ENCODE data around the gene GABPB1.

The GABPB1 gene

GRCh38 chr15:50261981-50262380 lies 93.0 kb downstream of the GABPB1 start:
- H3K27ac ChIP-seq, result no peak overlapping the region
- no peak for TF ChIP-seq Cebpa-rat (IDR thresholded peaks at IDR 0.05)
- H3K36me3 ChIP-seq, result no peaks in the 10 kb centered on the region
- peaks cover 13% of the 10 kb centered on the region for H3K4me1 ChIP-seq
- H3K4me2 ChIP-seq, result peak overlapping the region; percentile 59
- no peak overlapping the region for H3K9ac ChIP-seq
- H4K20me1 ChIP-seq, result no peaks in the 10 kb centered on the region
- peaks cover under 1% of the 10 kb centered on the region for H3K9me3 ChIP-seq
- no peaks in the 10 kb centered on the region for H3K27me3 ChIP-seq
- no peak overlapping the region for H3K4me3 ChIP-seq

GRCh38 chr15:50260969-50261496 lies 94.0 kb downstream of the GABPB1 start:
- H3K4me1 ChIP-seq, result peaks cover 13% of the 10 kb centered on the region

GRCh38 chr15:50259276-50259675 lies 95.7 kb downstream of the GABPB1 start:
- Histone ChIP-seq H4K20me1 (no peaks in the 10 kb centered on the region), H3K4me1 (peaks cover 13% of the 10 kb centered on the region), H3K4me3 (no peak overlapping the region), H3K9me3 (no peaks in the 10 kb centered on the region), H3K4me2 (no peak overlapping the region), H3K9ac (no peak overlapping the region), H3K36me3 (no peaks in the 10 kb centered on the region), H3K27me3 (no peaks in the 10 kb centered on the region), H3K27ac (no peak overlapping the region)
- TF ChIP-seq Cebpa-rat (IDR thresholded peaks at IDR 0.05), result no peak

More at GRCh38 chr15:50260969-50261496, 94.0 kb downstream of the GABPB1 start:
- no peaks in the 10 kb centered on the region for H3K36me3 ChIP-seq
- H3K27ac ChIP-seq, result no peak overlapping the region
- H4K20me1 ChIP-seq, result no peaks in the 10 kb centered on the region
- TF ChIP-seq Cebpa-rat (IDR thresholded peaks at IDR 0.05), result no peak
- no peaks in the 10 kb centered on the region for H3K9me3 ChIP-seq
- no peak overlapping the region for H3K9ac ChIP-seq
- H3K4me2 ChIP-seq, result no peak overlapping the region
- no peak overlapping the region for H3K4me3 ChIP-seq
- no peaks in the 10 kb centered on the region for H3K27me3 ChIP-seq

GRCh38 chr15:50257924-50258323 lies 97.1 kb downstream of the GABPB1 start:
- Histone ChIP-seq H3K4me2 (no peak overlapping the region), H3K27ac (no peak overlapping the region)
- TF ChIP-seq Cebpa-rat (IDR thresholded peaks at IDR 0.05), result no peak

GRCh38 chr15:50257332-50257731 lies 97.7 kb downstream of the GABPB1 start:
- Histone ChIP-seq H3K9ac (no peak overlapping the region), H4K20me1 (no peaks in the 10 kb centered on the region), H3K4me1 (peaks cover 5% of the 10 kb centered on the region), H3K36me3 (no peaks in the 10 kb centered on the region), H3K4me3 (no peak overlapping the region), H3K9me3 (no peaks in the 10 kb centered on the region), H3K4me2 (no peak overlapping the region), H3K27me3 (no peaks in the 10 kb centered on the region), H3K27ac (no peak overlapping the region)
- TF ChIP-seq Cebpa-rat (IDR thresholded peaks at IDR 0.05), result no peak

More at GRCh38 chr15:50257924-50258323, 97.1 kb downstream of the GABPB1 start:
- Histone ChIP-seq H3K4me3 (no peak overlapping the region), H4K20me1 (no peaks in the 10 kb centered on the region), H3K27me3 (no peaks in the 10 kb centered on the region), H3K36me3 (no peaks in the 10 kb centered on the region), H3K9me3 (no peaks in the 10 kb centered on the region), H3K4me1 (peaks cover 11% of the 10 kb centered on the region), H3K9ac (no peak overlapping the region)

- no peak for TF ChIP-seq Cebpa-rat (IDR thresholded peaks at IDR 0.05)
- Histone ChIP-seq H4K20me1 (no peaks in the 10 kb centered on the region), H3K27ac (no peak overlapping the region), H3K4me3 (no peak overlapping the region), H3K9me3 (no peaks in the 10 kb centered on the region), H3K27me3 (no peaks in the 10 kb centered on the region), H3K4me2 (no peak overlapping the region), H3K9ac (no peak overlapping the region), H3K4me1 (no peaks in the 10 kb centered on the region), H3K36me3 (no peaks in the 10 kb centered on the region)
These were observed 98.6 kb downstream of the GABPB1 start for GRCh38 chr15:50256188-50257041.

- no peaks in the 10 kb centered on the region for H3K36me3 ChIP-seq
- peaks cover 22% of the 10 kb centered on the region for H3K4me1 ChIP-seq
- H4K20me1 ChIP-seq, result no peaks in the 10 kb centered on the region
- no peaks in the 10 kb centered on the region for H3K27me3 ChIP-seq
- H3K4me2 ChIP-seq, result no peak overlapping the region
- H3K9me3 ChIP-seq, result no peaks in the 10 kb centered on the region
- TF ChIP-seq Cebpa-rat (IDR thresholded peaks at IDR 0.05), result no peak
- H3K4me3 ChIP-seq, result no peak overlapping the region
- H3K27ac ChIP-seq, result no peak overlapping the region
- no peak overlapping the region for H3K9ac ChIP-seq
These were observed 102.4 kb downstream of the GABPB1 start for GRCh38 chr15:50252556-50252955.

GRCh38 chr15:50251638-50252182 lies 103.3 kb downstream of the GABPB1 start:
- Histone ChIP-seq H3K9me3 (no peaks in the 10 kb centered on the region), H3K4me1 (peaks cover 29% of the 10 kb centered on the region), H3K36me3 (no peaks in the 10 kb centered on the region), H3K27ac (no peak overlapping the region), H3K9ac (no peak overlapping the region), H4K20me1 (no peaks in the 10 kb centered on the region), H3K4me3 (no peak overlapping the region), H3K4me2 (no peak overlapping the region), H3K27me3 (no peaks in the 10 kb centered on the region)
- no peak for TF ChIP-seq Cebpa-rat (IDR thresholded peaks at IDR 0.05)

GRCh38 chr15:50250760-50251394 lies 104.1 kb downstream of the GABPB1 start:
- Histone ChIP-seq H3K27me3 (no peaks in the 10 kb centered on the region), H4K20me1 (no peaks in the 10 kb centered on the region), H3K36me3 (no peaks in the 10 kb centered on the region), H3K4me3 (no peak overlapping the region), H3K4me1 (peaks cover 29% of the 10 kb centered on the region), H3K9ac (no peak overlapping the region), H3K9me3 (no peaks in the 10 kb centered on the region), H3K27ac (no peak overlapping the region), H3K4me2 (no peak overlapping the region)
- no peak for TF ChIP-seq Cebpa-rat (IDR thresholded peaks at IDR 0.05)

- TF ChIP-seq Cebpa-rat (IDR thresholded peaks at IDR 0.05), result no peak
- Histone ChIP-seq H3K9me3 (no peaks in the 10 kb centered on the region), H3K4me1 (peaks cover 29% of the 10 kb centered on the region), H3K4me2 (peak overlapping the region; percentile 77; the same call in 1 of the 2 replicates), H3K27ac (no peak overlapping the region), H4K20me1 (no peaks in the 10 kb centered on the region), H3K9ac (no peak overlapping the region), H3K4me3 (no peak overlapping the region), H3K27me3 (no peaks in the 10 kb centered on the region), H3K36me3 (no peaks in the 10 kb centered on the region)
These were observed 105.3 kb downstream of the GABPB1 start for GRCh38 chr15:50249704-50250103.

Measured in BLaER1 (cell line).